ENCODE measurements around the gene HELZ.

DNA sequence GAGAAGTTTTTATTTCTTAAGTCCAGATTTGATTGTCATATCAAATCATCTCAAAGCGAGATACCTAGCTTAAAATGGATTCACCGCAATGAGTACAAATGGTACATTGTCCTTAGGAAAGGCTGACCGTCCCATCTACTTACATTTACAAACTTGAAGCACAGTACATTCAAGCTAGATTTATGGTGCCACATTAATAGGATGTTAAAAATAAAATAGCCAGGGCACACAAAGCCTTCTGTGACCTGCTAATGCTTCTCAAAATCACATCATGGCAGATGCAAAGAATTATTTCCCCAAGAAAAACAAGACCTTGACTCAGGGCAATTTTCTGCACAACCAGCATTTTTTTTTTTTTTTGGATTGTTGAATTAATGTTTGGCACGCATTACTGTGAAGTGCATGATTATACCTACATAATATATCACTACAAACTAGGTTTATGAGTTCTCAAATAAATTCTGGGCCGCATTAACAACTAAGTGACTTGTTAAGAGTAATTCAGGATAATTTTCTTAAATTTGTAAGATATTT, 175.3 kb downstream of the HELZ start:
- TF ChIP-seq, protein P1, sequence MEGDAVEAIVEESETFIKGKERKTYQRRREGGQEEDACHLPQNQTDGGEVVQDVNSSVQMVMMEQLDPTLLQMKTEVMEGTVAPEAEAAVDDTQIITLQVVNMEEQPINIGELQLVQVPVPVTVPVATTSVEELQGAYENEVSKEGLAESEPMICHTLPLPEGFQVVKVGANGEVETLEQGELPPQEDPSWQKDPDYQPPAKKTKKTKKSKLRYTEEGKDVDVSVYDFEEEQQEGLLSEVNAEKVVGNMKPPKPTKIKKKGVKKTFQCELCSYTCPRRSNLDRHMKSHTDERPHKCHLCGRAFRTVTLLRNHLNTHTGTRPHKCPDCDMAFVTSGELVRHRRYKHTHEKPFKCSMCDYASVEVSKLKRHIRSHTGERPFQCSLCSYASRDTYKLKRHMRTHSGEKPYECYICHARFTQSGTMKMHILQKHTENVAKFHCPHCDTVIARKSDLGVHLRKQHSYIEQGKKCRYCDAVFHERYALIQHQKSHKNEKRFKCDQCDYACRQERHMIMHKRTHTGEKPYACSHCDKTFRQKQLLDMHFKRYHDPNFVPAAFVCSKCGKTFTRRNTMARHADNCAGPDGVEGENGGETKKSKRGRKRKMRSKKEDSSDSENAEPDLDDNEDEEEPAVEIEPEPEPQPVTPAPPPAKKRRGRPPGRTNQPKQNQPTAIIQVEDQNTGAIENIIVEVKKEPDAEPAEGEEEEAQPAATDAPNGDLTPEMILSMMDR (IDR thresholded peaks at IDR 0.05): no peak
- TF ChIP-seq POLR2A (IDR thresholded peaks at IDR 0.05): no peak
